ENCODE data around the gene PDE4B.

Gene PDE4B

GRCh38 chr1:66282891-66283621 lies 490.4 kb downstream of the PDE4B start:
- in situ Hi-C loops (cut with MboI; ENCODE audit: low sequenced_read_pairs, unreplicated experiment), result no loop called here
- no peak for DNase-seq (ENCODE audit: low spot score)
- no peak for TF ChIP-seq CTCF (IDR thresholded peaks at IDR 0.05; ENCODE audit: borderline replicate concordance, control extremely low read depth, extremely low read depth, insufficient read depth, missing control alignments)

- in situ Hi-C loops (cut with MboI; ENCODE audit: low sequenced_read_pairs, unreplicated experiment), result no loop called here
- no peak for TF ChIP-seq CTCF (IDR thresholded peaks at IDR 0.05; ENCODE audit: borderline replicate concordance, control extremely low read depth, extremely low read depth, insufficient read depth, missing control alignments)
- DNase-seq (ENCODE audit: low spot score), result no peak
Measured at GRCh38 chr1:66283622-66284041, 490.9 kb downstream of the PDE4B start.

GRCh38 chr1:66284746-66285145 lies 492.1 kb downstream of the PDE4B start:
- in situ Hi-C loops (cut with MboI; ENCODE audit: low sequenced_read_pairs, unreplicated experiment), result no loop called here

GRCh38 chr1:66285618-66286270 lies 493.0 kb downstream of the PDE4B start:
- in situ Hi-C loops (cut with MboI; ENCODE audit: low sequenced_read_pairs, unreplicated experiment), result no loop called here
- TF ChIP-seq CTCF (IDR thresholded peaks at IDR 0.05; ENCODE audit: borderline replicate concordance, control extremely low read depth, extremely low read depth, insufficient read depth, missing control alignments), result no peak
- DNase-seq (ENCODE audit: low spot score), result no peak

More at GRCh38 chr1:66284746-66285145, 492.1 kb downstream of the PDE4B start:
- no peak for DNase-seq (ENCODE audit: low spot score)
- no peak for TF ChIP-seq CTCF (IDR thresholded peaks at IDR 0.05; ENCODE audit: borderline replicate concordance, control extremely low read depth, extremely low read depth, insufficient read depth, missing control alignments)

GRCh38 chr1:66286307-66286706 lies 493.6 kb downstream of the PDE4B start:
- no peak for DNase-seq (ENCODE audit: low spot score)
- no peak for TF ChIP-seq CTCF (IDR thresholded peaks at IDR 0.05; ENCODE audit: borderline replicate concordance, control extremely low read depth, extremely low read depth, insufficient read depth, missing control alignments)
- in situ Hi-C loops (cut with MboI; ENCODE audit: low sequenced_read_pairs, unreplicated experiment), result no loop called here

- in situ Hi-C loops (cut with MboI; ENCODE audit: low sequenced_read_pairs, unreplicated experiment), result no loop called here
- no peak for DNase-seq (ENCODE audit: low spot score)
- no peak for TF ChIP-seq CTCF (IDR thresholded peaks at IDR 0.05; ENCODE audit: borderline replicate concordance, control extremely low read depth, extremely low read depth, insufficient read depth, missing control alignments)
Measured at GRCh38 chr1:66288048-66288447, 495.4 kb downstream of the PDE4B start.

Data from GM13976 (cell line).